ENCODE results near the gene PIK3C2A.
"Not testable (repeated sequence)": the region's sequence is repeated elsewhere in the genome, so short reads cannot be mapped to it uniquely, and the experiment has no call there.

DNA sequence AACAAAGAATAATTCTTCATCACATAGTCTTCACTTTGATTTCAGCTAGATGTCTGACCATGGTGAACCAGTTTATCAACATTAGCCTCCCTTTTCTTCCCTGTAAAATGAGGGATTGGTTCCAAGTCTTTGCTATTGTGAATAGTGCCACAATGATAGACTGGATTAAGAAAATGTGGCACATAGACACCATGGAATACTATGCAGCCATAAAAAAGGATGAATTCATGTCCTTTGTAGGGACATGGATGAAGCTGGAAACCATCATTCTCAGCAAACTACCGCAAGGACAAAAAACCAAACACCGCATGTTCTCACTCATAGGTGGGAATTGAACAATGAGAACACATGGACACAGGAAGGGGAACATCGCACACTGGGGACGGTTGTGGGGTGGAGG, 35.2 kb upstream of the PIK3C2A start:
- TF ChIP-seq POLR2A, EP300 (IDR thresholded peaks at IDR 0.05): not testable (repeated sequence)
- TF ChIP-seq, protein P1, sequence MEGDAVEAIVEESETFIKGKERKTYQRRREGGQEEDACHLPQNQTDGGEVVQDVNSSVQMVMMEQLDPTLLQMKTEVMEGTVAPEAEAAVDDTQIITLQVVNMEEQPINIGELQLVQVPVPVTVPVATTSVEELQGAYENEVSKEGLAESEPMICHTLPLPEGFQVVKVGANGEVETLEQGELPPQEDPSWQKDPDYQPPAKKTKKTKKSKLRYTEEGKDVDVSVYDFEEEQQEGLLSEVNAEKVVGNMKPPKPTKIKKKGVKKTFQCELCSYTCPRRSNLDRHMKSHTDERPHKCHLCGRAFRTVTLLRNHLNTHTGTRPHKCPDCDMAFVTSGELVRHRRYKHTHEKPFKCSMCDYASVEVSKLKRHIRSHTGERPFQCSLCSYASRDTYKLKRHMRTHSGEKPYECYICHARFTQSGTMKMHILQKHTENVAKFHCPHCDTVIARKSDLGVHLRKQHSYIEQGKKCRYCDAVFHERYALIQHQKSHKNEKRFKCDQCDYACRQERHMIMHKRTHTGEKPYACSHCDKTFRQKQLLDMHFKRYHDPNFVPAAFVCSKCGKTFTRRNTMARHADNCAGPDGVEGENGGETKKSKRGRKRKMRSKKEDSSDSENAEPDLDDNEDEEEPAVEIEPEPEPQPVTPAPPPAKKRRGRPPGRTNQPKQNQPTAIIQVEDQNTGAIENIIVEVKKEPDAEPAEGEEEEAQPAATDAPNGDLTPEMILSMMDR (IDR thresholded peaks at IDR 0.05), result not testable (repeated sequence)
